NCI-H1694 (cell line): ENCODE measurements around the gene L3MBTL3.

Source experiments
- DNase-seq: peaks from one replicate; lab custom pipeline; 2025; lab: John Stamatoyannopoulos, UW

The L3MBTL3 gene

DNA sequence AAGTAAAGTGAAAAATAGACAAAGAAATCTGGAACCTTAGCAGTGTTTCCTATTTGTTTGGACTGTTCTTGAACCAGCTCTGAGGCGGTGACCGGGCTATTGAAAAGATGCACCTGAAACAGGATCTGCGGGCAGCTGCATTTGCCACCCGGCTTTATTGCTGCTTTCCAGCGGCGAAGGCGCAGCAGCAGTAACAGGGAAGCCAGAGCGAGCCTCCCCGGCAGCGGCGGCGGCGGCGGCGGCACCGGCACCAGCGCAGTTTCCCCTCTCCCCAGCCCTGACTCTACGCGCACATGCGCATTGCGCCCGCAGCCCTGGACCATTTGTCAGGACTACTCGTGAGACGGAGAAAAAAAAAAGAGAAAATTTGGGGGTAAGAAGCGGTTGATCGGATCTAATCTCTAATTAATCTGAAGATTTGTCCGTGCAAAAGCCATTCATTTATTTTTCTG is at the start of gene L3MBTL3:
TSS of gene L3MBTL3 (plus strand) at position 290 of the 452 bp plus-strand sequence. CDS start 24,119 bp downstream, outside the sequence.
- DNase-seq: peak; percentile 11

DNA sequence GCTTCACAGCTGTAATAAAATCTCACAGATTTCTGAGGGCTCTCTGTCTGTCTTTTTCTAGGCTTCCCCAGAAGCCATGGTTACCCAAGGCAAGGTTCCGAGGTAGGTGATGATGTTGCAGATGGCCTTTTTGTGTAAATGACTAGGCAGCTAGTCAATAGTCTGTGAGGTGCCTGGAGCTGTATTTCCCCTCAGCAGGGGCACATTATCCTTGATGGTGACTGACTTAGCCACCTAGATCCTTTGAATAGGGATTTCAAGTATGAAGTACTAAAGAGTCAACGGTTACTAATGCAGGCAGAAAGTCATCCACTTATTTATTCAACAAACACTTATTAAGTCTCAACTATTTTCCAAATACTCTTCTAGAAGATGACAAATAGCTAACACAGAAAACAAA is 49.3 kb upstream of the L3MBTL3 start:
- no peak for DNase-seq

DNA sequence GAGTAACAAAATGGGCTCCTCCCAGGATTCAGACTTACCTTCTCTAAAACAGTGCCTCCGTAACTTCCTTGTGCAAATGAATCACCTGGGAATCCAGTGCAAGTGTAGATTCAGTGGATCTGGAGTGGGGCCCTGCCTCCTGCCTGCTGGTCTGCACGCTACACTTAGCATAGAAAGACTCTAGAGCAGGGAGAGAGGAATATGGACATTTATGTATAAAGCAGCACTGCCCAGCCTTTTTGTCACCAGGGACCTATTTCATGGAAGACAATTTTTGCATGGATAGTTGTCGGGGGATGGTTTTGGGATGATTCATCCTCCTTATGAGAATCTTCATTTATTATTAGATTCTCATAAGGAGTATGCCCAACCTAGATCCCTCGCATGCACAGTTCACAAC is 42.3 kb upstream of the L3MBTL3 start:
- DNase-seq: no peak

DNA sequence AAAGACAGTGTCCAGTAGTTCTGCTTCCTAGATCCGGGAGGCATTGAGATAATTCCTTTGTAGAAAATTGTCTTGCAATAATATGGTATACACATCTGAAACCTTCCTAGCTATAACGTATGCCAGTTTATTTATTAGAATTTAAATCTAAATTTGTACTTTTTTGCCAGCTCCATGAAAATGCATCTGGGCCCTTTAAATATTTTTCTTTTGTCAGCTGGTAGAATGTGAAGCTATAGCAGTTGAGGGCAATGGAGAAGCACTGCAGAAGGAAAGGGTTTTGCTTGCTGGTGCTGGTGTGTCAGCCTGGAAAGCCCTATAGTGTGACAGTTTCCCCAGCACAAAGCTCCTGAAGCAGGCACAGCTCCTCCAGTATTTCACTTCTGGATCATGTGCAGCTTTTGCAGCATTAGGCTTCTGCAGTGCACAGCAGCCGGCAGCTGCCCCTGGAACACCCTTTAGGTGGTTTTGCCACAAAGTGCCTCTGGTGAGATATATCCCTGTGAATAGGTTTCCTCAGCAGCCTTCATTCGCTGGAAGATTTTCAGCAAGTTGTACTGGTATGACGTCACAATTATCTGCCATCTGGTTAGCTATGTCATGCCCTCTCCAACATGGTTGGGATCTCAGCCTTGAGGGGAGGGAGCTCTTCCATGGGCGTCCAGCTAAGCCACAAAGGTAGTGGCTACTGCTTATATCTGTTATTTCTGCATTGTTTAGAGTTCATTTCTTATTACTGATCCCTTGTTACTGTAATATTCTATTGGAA is 40.0 kb upstream of the L3MBTL3 start:
- DNase-seq: no peak

DNA sequence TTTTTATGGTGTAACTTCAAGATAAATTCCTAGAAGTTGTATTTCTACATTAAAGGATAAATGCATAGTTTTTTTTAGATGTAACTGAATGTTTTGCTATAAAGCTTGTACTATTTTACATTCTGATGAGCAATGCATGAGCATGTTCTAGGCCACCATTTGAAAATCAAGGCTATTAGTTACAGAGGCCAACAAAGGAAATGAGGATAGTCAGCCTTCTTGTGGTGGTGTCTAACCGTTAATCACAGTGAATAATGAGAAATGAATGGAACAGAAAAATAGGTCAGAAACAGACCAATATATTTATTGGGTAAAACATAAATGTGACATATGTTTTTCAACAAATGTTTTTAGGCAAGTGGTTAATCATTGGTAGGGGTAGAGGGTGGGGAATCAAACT is 37.6 kb upstream of the L3MBTL3 start:
- DNase-seq: no peak

DNA sequence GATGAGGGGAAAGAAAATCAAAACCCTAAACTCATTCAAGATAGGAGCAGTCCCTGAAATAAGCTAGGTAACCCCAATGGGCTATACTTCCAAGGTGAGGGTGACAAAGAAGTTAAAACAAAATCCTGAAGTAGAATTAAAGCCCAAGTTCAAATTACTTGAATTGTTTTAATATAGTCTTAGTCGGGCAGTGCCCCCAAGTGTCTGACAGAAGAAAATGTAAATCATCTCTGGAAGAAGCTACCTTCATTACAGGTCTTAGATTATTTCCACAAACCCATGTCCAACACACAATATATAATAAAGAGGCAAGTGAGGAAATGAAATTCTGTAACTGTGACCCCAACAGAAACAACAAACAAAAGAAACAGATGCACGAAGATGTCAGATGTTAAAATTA is 36.8 kb upstream of the L3MBTL3 start:
- no peak for DNase-seq

DNA sequence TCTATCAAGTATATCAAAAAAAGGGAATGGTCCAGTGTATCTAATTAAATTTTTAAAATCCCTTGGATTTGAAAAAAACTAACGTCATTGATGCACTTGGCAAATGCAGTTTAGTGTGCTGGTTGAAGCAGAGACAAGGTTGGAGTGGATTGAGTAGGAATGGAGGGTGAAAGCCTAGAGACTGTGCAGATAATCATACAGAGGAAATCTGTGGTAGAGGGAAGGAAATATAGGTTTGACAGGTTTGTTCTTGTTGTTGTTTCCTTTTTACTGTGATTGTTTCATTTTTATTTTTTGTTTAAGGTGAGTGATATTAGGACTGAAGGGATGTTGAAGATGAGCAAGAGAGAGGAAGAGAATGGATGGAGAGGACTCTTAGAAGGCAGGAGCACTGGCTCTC is 29.0 kb upstream of the L3MBTL3 start:
- DNase-seq: no peak

DNA sequence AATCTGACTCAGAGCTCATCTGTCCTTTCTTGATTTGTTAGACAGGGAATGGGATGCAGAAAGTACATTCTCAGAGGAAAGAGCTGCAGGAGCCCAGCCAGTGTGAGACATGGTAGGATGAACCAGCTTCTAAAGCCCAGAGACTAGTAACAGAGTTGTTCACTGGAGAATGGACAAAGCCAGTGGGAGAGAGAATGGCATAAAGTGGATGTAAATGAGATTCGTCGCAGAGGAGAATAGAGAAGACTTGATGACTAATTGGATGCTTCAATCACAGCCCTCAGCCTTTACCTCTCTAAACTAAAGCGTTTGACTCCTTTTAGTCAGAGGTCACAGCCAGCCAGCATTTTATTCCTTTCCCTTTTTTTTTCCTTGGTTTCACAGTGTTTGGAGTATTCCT is 25.5 kb upstream of the L3MBTL3 start:
- DNase-seq: no peak

DNA sequence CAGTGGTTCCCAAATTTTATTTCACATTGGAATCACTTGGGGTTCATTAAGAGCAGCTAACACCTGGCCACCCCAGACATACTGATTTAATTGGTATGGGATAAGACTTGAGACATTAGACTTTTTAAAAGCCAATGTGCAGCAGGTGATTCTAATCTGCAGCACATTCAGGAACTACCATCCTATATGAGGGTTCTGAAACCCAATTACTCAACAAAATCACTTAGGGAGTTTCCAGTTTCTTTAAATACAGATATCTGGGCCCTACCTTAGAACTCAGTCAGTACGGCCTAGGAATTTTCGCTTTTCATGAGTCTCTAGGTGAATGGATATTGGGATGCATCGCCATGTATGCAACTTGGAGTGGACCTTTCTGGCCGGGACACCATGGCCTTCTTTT is 24.0 kb upstream of the L3MBTL3 start:
- no peak for DNase-seq

DNA sequence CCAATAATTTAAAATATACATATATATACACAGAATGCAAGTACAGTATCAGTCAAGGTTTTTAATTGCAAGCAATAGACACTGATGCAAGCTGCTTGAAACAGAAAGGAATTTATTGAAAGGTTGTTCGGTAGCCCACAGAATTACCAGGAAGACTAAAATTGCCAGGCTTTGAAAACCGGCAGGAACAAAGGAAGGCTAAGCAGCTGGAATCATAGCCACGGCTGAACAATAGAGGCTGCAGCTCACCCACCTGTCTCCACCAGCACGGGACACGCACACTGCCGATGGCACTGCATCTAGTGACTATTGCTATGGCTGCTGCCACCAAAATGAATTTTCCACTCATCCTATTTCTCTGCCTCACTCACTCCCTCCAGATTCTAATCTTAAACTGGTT is 22.0 kb upstream of the L3MBTL3 start:
- no peak for DNase-seq

DNA sequence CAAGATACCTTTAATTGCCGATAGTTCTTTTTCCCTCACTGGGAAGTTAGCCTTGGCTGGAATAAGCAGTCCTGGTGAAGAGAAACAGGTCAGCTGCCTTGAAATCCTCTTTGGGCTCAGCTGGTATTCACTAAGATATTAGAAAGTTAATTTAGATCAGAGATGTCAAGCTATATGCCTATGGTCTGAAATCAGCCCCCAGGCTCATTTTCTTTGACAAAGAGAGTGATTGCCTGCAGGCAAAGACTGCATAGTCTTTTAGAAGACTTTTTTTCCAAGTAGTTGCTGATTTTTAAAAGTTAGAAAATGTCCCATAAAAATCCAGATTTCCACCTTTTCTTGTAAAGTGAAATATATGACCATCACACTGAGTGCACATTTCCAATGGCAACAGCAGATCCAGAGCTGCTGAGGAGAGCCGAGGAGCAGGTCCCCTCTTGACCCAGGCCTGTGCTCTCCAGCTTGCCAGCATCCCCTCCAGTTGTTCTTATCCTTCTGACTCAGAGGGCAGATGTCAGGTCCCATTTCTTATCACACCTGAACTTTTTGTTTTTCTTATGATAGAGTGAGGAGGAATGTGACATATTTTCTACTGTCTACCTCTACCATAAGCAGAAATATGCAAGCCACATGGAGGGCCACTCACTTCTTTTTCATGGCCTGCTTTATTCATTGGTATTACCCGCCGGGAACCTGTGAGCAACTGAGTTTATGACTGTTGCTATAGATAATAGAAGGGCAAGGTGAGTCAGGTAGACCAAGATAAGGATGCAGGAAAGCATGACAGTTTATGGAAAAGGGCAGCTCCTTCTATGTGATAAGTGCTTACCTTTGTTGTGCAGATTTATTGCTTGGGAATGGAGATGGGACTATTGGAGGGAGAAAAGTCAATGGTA is 17.6 kb upstream of the L3MBTL3 start:
- DNase-seq: no peak

DNA sequence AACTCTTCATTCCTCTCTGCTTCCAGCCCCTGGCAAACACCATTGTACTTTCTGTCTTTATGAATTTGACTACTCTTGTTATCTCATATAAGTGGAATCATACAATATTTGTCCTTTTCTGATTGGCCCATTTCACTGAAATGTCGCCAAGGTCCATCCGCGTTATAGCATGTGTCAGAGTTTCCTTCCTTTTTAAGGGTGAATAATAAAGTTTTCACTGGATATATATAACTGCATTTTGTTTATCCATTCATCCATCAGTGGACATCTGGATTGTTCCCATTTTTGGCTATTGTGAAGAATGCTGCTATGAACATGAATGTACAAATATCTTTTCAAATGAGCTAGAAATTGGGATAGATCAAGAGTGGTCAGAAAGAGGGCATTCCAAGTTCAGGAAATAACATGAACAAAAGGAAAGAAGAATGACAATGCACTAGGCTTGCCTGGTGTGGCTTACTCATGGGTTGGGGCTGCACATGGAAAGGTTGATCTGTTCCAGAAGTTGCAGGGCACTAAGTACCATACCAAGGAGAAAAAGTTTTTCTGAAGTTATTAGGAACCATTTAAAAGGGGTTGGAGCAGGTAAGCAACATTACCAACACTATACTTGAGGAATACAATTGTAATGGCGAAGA is 10.0 kb upstream of the L3MBTL3 start:
- no peak for DNase-seq

DNA sequence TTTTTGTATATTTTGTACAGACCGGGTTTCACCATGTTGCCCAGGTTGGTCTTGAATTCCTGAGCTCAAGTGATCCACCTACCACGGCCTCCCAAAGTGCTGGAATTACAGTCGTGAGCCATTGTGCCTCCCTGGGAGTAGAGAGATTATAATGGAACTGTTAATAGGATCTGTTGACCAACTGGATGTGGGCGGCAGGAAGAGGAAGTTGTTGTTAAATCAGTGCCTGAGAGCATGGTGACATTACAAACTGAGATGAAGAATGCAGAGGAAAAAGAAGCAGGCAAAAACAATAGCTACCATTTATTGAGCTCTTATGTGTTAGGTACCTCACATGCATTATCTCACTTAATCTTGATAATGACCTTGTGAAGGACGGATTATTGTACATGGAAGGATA is 9.2 kb upstream of the L3MBTL3 start:
- DNase-seq: no peak

DNA sequence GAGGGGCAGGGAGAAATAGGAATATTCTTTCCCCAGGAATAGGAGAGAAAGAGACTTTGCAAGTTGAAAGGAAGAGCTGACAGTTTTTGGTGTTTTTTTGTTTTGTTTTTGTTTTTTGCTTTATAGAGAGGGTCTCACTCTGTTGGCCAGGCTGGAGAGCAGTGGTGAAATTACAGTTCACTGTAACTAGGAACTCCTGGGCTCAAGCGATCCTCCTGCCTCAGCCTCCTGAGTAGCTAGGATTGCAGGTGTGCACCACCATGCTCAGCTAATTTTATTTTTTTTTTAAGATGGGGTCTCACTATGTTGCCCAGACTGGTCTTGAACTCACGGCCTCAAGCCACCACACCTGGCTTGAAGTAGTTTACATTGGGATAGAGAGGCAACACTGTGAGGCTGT is 8.0 kb upstream of the L3MBTL3 start:
- DNase-seq: no peak

DNA sequence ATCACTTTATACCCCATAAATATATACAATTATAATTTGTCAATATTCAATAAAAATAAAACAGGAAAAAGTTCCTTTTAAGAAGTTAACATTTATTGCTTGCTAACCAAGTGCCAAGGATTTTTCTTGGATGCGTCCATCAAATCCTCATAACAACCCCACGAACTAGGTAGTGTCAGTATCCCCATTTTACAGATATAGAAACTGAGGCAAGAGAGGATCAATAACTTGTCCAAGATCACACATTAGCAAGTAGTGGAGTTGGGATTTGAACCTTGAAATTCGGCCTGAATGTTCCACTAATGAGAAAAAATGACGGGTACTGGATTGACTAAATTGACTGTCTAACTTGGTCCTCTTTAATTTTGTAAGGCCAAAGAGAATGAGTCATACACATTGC is 5.7 kb upstream of the L3MBTL3 start:
- DNase-seq: no peak

DNA sequence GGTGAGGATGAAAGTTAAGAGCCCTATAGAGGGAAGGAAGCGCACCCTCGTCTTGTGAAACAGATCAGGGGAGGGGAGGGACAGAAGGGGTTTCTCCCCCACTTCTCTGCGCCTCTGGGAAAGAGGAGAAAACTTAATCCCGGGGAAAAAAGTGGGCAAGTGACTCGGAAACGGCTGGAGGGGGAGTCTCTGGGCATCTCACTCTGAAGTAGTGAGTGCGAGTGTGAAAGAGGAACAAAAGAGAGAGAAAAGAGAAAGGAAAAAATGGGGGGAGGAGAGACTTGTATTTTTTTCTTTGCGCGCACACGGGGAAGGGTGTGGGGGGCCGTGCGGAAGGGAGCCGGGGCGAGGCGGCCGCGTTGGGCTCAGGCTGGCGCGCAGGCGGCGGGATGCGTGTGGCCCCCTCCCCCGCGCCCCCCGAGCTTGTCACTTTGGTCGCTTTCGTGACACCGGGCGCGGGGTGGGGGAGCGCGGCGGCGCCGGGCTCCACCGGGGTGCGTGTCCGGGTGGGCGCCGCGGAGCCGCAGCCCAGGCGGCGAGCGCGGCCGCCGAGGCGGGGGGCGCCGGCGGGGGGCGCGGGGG is 454 bp downstream of the L3MBTL3 start:
- no peak for DNase-seq

DNA sequence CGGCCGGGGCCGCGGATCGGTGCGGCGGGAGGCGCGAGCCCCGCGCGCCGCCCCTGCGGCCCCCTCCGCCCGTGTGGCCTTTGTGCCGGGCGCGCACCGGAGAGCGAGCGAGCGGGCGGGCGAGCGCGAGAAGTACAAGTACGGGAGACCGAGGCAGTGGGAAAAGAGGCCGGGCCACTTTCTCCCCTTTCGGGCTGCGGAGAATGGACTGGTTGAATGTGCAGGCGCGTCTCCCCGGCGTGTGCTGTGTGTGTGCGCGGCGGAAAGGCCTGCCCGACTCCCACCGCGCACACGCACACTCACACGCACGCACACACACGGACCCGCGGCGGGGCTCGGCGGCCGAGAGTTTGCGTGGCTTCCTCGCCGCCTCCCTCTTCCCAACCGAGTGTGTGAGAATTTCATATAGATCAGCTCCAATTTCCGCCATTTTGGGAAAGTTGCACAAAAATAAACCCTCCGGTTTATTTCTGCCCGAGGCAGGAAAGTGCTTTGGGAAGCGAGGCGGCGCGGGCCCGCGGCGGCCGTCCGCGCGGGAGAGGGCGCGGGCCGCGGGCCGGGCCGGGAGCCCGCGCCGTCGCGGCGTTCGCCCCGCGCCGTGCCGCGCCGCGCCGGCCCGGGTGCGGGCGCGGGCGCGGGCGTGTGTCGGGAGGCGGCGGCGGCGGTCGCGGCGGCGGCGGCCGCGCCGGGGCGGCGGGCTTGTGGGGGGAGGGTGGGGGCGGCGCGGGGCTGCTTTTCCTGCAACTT is 1.1 kb downstream of the L3MBTL3 start:
- DNase-seq: no peak

DNA sequence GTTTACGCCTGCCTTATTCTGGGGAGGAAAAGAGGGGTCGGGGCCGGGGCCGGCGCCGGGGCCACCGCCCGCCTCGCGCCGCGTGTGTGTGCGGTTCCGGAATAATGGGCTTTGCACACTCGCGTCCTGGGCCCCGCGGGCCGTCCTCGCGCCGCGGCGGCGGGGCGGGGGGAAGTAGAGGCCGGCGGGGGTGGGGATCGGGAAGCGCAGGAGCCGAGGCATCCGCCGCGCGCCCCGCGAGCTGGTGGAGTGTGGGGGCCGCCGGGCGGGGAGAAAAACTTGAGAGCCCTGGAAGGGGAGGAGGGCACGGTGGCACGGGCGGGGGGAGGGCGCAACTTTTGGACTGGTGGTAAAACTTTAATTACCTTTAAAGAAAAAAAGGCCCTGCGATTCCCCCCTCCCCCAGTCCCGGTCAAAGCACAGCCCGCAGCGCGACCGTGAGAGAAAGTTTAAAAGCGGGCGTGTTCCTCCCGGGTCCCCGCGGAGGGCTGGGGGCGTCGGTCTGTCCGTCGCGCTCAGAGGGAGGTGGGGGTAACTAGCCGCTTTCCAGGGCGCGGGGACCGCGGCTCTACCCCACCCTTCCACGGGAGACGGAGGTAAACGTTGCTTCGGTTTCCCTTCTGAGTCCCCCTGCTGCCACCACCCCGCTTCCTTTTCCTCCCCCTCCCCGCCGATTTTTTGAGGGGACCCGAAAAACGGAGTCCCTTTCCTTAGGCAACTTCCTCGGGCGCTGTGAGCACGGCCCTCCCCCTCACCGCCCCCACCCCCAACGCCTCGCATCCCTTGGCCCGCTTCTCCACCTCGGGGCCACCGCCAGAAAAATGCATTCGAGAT is 1.9 kb downstream of the L3MBTL3 start:
- no peak for DNase-seq

DNA sequence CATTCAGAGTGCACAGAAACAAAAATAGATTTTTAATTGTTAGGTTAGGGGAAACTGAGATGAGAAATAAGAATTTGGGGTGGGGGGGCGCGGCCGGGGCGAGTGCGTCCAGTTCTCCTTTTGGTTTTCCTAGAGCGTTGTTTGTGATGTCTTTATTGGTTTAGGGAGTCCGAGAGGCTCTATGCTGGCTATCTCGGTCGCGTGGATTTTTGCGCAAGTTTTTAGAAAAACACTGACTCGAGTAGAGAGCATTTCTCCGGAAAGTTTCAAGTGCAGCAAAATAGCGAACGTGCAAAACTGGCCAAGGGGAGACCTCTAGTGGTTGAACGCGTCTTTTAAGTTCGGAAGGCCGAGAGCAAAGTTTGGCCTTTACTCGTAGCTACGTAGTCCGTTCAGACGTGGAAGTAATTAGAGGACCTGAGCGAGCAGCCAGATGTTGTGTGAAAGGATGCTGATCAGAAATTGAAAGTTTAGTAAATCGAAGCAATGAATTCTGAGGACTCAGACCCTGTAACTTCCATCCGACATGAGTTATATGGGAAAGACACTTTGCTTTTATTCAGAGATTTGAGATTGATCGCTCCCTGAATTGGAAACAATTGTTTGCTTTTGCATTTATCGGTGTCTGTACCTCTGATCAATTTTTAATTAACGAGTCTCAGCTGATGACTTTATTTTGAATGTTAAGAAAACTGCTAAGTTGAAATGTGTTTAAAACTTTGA is 2.7 kb downstream of the L3MBTL3 start:
- peak; percentile 29 for DNase-seq

DNA sequence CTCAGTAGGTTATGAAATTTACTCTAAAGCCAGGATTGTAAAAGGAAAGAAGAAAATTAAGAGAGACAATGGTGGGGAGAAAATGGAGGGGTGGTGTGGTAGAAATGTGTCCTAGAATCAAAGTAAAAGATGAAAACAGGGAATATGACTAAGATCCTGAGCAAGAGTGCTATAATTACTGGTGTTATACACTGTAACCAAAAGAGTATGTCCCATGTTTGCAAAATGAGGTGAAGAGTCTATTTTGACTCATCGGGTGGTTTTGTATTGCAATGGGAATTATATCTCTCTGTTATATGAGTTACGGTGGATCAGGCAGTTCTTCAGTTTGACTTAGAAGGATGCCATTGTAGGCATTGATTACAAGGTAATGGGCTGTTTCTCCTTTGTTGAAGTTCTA is 8.5 kb downstream of the L3MBTL3 start:
- DNase-seq: no peak
